Urothelium cell line (cell line): ENCODE results near the gene ITGB3.
"Not testable (repeated sequence)": the region's sequence is repeated elsewhere in the genome, so short reads cannot be mapped to it uniquely, and the experiment has no call there.

Experiments used
- DNase-seq: peaks from one replicate; pipeline ENCODE4 v3.0.0; 2011; ENCODE audit warnings: low spot score, mixed read lengths
- FAIRE-seq: peaks from 2 replicates; lab custom pipeline; 2011; peaks lifted over from hg19 to GRCh38; lab: Jason Lieb, UNC

ITGB3 gene

GRCh38 chr17:47243737-47244598 is 9.7 kb upstream of the ITGB3 start:
- FAIRE-seq = no peak

DNA sequence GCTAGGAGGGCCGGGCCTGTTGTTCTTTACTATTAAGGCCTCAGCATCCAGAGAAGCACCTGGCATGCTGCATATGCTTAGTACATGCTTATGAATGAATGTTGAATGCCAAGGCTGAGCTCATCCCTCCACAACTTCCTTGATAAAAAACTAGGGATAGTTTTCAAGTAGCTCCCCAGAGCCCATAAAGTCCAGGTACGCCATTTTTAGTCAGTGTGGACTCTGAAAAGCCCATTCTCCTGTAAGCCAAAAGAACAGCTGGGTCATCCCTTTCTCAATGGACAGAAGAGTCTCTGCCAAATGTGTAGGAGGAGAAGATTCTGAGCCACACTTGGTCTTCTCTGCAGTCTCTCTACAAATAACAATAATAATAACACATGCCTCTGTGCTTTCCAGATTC is 8.9 kb upstream of the ITGB3 start:
- DNase-seq (no peak), FAIRE-seq (no peak)

More at GRCh38 chr17:47243737-47244598, 9.7 kb upstream of the ITGB3 start:
- DNase-seq = no peak

- FAIRE-seq = no peak
- no peak for DNase-seq
These were observed 7.5 kb upstream of the ITGB3 start for GRCh38 chr17:47246120-47246519.

DNA sequence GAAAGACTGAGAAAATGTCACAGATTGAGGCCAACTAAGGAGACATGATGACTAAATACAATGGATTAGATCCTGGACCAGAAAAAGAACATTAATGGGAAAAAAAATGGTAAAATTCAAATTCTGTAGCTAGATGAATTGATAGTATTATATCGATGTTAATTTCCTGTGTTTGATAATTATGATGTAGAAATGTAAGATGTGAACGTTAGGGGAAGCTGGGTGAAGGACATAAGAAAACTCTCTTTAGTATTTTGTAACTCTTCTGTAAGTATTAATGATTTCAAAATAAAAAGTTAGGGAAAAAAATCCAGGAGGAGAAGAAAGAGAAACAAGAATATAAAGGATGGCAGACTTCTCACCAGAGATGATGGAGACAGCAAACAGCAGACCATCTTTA is 2.8 kb upstream of the ITGB3 start:
- FAIRE-seq (no peak), DNase-seq (no peak)

GRCh38 chr17:47251421-47251940 is 2.1 kb upstream of the ITGB3 start:
- DNase-seq (no peak), FAIRE-seq (no peak)

DNA sequence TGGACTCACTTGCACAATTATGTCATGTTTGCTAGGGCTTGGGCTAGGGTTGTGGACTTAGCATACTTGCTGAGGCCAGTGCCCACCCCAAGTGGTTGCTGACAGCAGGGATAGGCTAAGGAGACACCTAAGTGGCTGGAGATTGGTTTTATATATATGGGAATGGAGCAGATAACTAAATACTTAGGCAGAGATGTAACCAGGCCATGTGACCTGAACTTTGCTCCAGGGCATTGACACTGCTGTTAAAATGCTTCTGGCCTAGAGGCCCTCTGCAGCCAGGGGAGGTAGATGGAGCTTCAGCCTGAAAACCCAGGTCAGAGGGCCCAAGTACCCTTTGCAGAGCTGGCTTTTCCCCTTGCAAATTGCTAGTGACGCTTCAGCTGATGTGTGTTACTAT is 1.4 kb upstream of the ITGB3 start:
- FAIRE-seq (no peak), DNase-seq (no peak)

DNA sequence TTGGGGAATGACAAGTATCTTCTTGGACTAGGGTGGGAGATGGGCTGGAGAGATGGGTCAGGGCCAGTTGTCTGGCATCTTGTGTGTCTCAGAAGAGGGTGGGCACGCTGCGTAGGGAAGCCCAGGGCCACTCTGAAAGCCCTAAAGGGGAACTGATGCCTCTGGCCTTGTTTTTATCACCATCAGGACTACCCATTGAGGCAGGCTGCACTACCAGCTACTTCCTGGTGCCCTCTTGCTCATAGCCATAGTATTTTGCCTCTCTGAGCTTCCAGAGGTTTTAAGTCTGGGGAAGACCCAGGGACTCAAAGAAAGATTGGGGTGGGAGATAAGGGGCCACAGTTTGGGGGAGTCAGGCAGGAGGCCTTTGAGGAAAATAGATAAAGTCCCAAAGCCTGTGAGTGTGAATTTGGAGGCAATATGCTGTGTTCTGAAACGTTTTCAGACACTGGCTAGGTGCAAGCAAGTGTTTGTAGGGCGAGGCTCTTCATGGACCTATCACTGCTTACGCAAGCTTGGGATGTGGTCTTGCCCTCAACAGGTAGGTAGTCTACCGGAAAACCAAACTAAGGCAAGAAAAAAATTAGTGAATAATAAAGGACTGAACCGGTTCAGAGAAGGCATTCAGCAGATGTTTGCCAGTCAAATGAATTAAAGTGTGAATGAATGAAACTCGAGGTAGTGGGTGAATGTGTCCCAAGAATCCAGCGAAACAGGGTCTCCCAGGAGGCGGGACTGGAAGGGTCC is 688 bp upstream of the ITGB3 start:
- DNase-seq = no peak
- no peak for FAIRE-seq

DNA sequence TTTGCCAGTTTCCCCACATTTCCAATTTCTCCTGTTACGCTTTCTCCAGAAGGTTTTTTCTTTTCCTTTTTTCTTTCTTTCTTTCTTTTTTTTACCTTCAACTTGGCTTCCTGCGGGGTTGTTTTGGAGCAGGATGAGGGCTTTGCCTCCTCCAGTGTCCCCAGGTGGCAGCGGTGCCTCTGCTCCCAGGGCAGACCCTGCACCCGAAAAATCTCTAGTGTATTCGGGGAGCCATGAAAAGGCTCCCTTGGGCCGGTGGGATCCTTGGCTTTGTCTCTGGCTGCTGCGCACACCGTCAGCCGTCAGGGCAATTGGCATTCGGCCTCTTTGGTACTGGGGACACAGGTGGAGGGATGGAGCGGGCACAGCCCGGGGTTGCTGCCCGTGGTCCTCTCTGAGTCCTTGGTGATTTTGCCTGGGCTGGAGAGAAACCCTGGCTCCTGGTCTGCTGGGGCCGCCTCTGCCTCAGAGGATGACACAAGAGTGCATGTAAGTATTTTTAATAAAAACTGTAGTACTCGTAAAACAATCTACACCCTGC is 846 bp downstream of the ITGB3 start:
- FAIRE-seq = no peak
- DNase-seq = no peak

DNA sequence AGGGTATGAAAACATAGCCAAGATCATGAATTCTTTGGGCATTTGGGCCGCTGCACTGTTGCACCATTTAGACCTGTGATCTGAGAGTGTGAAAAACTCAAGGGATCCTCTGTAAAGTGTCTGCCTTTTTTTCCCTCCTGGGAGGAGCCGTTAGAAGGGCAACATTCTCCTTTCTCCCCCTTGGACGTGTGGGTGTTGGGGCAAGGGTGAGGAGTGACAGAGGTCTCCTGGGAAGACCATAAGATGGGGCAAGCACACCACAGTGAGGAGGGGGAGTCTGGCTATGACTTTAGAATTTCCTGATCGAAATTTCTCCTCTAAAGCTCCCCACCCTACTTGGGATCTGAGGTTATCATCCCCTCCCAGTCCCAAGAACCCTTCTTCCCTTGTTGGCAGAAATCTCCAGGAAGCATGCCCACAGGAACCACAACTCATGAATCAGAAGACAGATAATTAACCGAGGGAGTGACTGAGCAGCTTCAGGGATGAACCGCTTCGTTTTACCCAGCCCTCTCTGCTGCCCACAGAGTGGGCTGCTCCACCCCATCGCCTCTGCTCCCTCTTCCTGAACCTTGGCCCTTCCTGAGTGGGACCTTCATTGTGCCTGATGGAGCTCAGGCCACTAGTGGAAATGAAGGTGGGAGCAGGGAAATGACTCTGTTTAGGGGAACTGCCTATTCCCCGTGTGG is 4.2 kb downstream of the ITGB3 start:
- FAIRE-seq = no peak
- peak; percentile 72 for DNase-seq

DNA sequence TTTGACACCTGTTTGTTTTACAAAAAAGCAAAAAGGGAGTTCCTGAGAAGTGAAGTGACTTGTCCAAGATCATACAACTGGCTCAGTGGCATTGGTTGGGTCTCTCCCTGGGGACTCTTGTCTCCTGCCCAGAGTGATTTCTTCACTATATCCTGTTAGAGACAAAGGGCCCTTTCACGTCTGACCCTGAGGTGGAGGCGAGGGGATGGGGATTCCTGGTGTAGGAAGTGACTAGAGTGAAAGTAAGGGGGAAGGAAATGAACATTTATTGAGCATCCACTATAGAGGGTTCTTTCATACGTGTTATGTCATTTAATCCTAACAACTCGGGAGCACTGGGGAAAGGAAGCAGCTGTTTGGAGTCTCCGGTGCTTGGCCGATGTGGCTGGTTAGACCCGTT is 9.0 kb downstream of the ITGB3 start:
- FAIRE-seq = no peak
- DNase-seq = no peak

GRCh38 chr17:47264166-47264565 is 10.5 kb downstream of the ITGB3 start:
- FAIRE-seq (no peak), DNase-seq (no peak)

DNA sequence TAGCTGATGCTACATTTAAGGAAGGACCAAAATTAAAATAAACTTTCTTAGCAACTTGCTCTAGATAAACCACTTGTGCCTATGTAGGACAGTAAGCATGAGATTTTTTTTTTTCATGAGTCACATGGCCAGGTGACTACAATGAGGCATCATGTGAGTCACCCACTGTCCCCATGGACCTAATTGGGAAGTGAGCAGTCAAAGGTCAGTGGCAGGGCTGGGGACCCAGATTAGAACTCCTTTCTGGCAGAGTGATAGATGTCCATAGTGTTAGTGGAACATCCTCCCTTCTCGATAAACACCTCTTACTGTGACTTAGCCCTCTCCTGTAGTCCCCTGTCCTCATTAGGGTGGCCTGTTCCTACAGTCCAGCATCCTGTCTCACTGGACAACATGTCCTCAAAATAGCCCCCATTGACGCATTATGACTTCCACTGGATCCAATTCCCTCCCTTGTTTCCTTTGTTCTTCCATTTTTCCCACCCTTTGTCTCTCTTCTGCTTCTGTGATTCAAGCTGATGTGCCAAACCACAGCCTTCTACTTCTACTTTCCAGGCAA is 12.4 kb downstream of the ITGB3 start:
- FAIRE-seq (no peak), DNase-seq (peak; percentile 61)

DNA sequence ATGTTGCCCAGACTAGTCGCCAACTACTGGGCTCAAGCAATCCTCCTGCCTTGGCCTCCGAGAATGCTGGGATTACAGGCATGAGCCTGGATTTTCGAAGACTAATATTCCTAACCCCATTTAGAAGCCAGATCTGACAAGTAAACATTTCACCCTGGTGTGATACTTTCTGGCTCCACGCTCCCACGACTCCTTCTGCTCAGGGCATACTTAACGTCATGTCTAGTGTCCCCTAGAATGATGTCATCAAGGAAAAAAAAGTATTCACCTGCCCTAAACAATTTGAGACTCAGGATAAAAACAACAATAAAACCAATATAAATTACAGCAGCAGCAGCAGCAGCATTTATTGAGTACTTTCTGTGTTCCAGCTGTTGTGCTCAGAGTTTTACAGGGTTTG is 13.2 kb downstream of the ITGB3 start:
- DNase-seq = no peak
- no peak for FAIRE-seq

- no peak for FAIRE-seq
- DNase-seq = peak; percentile 87
These were observed 13.8 kb downstream of the ITGB3 start for GRCh38 chr17:47267354-47267828.

- DNase-seq, FAIRE-seq: not testable (repeated sequence)
These were observed 15.3 kb downstream of the ITGB3 start for GRCh38 chr17:47268964-47269363.

DNA sequence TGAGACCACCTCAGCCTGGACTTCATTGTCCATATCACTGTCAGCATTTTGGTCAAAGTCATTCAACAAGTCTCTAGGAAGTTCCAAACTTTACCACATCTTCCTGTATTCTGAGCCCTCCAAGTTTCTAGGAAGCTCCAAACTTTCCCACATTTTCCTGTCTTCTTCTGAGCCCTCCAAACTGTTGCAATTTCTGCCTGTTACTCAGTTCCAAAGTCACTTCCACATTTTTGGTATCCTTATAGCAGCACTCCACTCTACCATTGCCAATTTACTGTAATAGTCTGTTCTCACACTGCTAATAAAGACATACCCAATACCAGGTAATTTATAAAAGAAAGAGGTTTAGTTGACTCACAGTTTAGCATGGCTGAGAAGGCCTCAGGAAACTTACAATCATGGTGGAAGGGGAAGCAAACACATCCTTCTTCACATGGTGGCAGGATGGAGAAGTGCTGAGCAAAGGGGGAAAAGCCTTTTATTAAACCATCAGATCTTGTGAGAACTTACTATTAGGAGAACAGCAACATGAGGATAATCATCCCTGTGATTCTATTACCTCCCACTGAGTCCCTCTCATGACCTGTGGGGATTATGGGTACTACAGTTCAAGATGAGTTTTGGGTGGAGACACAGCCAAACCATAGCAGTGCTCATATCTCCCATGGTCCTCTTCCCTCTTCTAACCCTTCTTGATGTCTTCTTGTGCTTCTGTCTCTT is 16.1 kb downstream of the ITGB3 start:
- DNase-seq, FAIRE-seq: not testable (repeated sequence)

- FAIRE-seq (no peak), DNase-seq (no peak)
These were observed 17.5 kb downstream of the ITGB3 start for GRCh38 chr17:47270946-47271705.

DNA sequence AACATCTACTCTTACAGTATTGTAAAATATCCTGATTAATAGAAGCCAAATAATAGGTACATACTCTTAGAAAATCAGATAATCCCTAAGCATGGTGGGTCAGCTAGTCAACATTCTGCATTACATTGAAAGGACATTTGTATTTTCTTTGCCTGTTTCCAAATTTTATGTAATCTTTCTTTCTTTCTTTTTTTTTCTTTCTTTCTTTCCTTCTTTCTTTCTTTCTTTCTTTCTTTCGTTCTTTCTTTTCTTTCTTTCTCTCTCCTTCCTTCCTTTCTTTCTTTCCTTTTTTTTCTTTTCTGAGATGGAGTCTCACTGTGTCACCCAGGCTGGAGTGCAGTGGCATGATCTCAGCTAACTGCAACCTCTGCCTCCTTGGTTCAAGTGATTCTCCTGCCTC is 18.9 kb downstream of the ITGB3 start:
- FAIRE-seq = no peak

GRCh38 chr17:47273245-47273644 is 19.6 kb downstream of the ITGB3 start:
- no peak for DNase-seq
- no peak for FAIRE-seq

More for the DNA sequence above, 18.9 kb downstream of the ITGB3 start:
- DNase-seq = no peak
